OCI-M2 (cell line): ENCODE results near the gene PLA2G2F.

Source experiments
- DNase-seq: peaks from one replicate; lab custom pipeline; 2025; ENCODE audit not compliant: unreplicated experiment; lab: John Stamatoyannopoulos, UW

The PLA2G2F gene

DNA sequence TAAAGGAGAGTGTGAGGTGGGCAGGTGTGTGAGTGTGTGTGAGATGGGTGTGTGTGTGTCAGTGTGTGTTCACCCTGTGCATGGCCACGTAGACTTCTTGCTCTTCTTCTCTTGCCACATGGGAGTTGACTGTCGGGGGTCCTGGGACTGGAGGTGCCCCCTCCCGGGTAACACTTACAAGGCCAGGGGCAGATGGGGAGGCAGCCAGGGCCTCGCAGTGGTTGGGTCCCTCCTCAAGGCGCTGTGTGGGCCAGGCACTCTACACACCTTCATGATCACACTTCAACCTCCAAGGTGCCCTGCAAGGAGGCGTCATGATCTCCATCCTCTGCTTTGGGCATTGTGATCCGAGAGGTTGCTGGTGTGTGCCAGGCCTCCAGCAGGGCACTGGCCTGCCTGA lies 2.3 kb downstream of the PLA2G2F start:
- DNase-seq, result no peak

GRCh38 chr1:20142001-20142710 lies 3.0 kb downstream of the PLA2G2F start:
- no peak for DNase-seq

GRCh38 chr1:20143318-20143717 lies 4.2 kb downstream of the PLA2G2F start:
- no peak for DNase-seq

GRCh38 chr1:20143734-20144565 lies 4.8 kb downstream of the PLA2G2F start:
- no peak for DNase-seq

GRCh38 chr1:20147846-20148570 lies 8.9 kb downstream of the PLA2G2F start:
- no peak for DNase-seq

DNA sequence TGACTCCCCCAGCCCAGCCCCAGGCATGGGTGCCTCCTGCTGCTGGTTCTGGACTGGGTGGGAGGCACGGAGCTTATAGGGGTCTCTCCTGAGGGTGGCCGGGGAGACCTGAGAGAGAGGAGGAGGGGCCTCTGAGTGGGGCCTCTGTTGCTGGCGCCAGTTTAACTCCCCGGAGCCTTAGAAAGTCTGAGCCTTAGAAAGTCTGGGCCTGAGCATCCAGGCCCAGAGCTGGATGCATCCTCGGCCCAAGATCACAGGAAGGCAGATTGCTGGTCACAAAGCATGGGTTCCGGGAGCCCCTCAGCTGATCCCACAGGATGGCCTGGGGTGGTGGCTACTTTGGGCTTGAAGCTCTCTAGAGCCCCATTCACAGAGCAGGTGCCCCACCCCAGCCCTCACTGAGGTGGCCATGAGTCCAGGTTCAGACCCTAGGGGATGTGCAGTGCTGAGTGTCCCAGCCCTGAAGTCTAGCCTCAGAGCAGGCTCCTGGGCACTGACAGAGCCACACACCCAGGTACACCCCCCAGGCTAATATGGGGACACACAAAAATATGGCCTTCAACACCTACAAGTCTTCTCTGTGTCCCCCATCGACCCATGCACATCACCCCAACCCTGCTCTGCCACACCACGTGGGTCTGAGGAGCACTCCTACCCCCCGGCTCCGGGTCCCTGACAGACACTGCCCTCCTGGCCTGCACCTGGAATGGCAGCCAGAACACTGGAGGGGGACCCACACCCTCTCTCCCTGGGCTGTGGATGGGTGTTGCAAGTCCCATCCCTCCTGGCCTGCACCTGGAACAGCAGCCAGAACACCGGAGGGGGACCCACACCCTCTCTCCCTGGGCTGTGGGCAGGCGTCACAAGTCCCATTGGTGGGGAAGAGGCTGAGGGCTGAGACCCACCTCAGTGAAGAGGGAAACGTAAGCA lies 9.7 kb downstream of the PLA2G2F start:
- no peak for DNase-seq

GRCh38 chr1:20149601-20150325 lies 10.6 kb downstream of the PLA2G2F start:
- DNase-seq, result no peak

DNA sequence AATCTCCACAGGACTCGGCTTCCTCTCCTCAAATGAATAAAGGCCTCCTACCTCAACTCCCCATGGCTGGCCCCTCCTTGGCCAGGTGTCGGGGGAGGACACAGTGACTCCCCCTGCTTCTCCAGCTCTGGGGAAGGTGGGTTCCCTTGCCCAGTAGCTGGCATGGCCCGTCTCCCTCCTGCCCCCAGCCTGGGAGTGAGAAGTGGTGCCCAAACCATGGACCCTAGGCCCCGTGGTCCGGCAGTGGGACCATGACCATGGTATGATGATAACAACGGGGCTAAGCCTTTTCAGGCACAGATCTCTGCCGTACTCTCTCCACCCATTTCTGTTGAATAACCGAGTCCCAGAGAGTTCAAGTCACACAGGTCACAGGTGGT lies 11.2 kb downstream of the PLA2G2F start:
- no peak for DNase-seq

GRCh38 chr1:20150969-20151368 lies 11.8 kb downstream of the PLA2G2F start:
- DNase-seq, result no peak

DNA sequence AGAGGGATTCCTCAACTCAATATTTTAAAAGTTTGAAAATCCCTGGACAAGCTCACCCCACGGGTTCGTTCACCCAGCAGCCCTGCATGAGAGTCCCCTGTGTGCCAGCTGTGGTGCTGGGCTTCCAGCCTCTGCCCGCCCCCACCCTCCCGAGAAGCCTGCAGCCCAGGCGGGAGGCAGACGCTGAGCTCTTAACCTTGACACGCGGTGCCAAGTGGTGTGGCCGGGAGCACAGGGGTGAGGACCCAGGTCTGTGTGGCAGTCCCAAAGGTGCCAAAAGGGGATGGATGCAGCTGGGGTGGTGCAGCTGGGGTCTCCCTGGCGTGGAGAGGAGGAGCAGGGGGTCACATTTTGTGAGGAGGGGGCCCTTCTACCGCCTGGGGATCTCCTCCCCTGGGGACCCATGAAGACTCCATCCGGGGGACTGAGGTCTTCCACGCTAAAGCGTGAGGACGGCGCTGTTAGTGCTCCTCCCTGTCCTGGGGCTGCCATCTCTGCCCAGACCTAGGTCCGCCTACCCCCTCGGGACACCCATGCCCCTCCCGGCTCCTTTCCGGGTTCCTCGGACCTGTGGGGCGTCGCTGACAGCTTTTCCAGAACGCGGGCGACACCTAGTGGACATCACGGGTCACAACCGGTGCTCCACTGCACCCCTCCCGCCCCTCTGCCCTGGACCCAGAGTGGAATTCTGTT lies 12.9 kb downstream of the PLA2G2F start:
- DNase-seq, result no peak

GRCh38 chr1:20152599-20152930 lies 13.4 kb downstream of the PLA2G2F start:
- no peak for DNase-seq

DNA sequence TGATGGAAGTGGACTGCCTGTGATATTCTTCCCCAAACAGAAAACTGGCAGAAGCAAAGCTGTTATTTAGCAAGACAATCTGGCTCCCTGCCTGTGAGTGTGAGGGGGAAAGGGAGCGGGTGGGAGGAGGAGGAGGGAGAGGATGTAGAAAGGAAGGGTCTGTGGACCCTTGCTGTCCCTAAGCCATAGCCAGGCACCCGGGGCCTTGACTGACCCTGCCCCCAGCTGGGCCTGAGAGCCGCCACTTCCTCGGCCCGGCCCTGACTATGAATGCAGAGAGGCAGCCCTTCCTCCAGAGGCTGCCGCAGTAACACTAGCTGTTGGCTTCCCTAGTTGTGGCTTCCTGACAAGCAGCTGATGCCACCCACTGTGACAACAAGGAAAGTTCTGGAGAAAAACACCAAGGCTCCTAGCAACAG lies 13.9 kb downstream of the PLA2G2F start:
- DNase-seq, result no peak

DNA sequence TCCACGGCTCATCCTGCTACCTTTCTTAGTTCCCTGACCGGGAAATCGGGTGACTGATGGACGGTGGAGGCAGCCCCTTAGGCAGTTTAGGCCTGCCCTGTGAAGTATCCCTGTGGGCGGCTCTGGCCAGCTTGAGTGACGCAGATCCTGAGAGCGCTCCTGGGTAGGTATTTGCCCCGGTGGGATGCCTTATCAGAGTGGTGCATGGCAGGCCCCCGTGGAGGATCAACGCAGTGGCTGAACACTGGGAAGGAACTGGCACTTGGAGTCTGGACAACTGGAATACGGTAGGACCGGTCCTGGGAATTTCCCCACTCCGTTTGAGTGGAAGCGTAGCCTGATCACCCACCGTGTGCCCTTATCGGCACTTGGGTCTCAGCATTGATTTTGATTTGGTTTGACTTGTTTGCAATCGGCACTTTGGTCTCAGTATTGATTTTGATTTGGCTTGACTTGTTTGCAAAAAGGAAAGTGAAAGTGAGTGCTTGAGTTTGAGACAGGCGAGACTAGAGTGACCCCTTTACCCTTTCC lies 15.2 kb downstream of the PLA2G2F start:
- no peak for DNase-seq

DNA sequence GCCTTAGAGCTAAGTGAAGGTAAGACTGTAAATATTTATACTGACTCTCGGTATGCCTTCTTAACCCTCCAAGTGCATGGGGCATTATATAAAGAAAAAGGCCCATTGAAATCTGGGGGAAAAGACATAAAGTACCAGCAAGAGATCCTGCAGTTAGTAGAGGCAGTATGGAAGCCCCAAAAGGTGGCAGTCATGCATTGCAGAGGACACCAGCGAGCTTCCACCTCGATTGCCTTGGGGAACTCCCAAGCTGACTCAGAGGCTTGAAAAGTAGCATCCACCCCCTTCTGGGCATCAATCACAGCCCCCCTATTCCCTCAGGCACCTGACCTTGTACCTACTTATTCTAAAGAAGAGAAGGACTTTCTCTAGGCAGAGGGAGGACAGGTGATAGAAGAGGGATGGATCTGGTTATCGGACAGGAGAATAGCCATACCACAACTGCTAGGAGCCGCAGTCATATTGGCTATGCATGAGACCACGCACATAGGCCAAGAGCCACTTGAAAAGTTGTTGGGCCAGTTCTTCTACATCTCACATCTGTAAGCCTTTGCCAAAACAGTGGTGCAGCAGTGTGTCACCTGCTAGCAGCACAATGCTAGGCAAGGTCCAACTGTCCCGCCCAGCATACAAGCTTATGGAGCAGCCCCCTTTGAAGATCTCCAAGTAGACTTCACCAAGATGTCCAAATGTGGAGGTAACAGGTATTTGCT lies 19.4 kb downstream of the PLA2G2F start:
- DNase-seq, result no peak

GRCh38 chr1:20160034-20160433 lies 20.9 kb downstream of the PLA2G2F start:
- no peak for DNase-seq

GRCh38 chr1:20164694-20165202 lies 25.6 kb downstream of the PLA2G2F start:
- no peak for DNase-seq

GRCh38 chr1:20165522-20165951 lies 26.4 kb downstream of the PLA2G2F start:
- DNase-seq, result no peak

GRCh38 chr1:20166051-20166450 lies 26.9 kb downstream of the PLA2G2F start:
- DNase-seq, result no peak
